ENCODE data around the gene THRB. TPM values are rescaled to one million over a fixed set of nuclear protein-coding genes. Genes with fewer than 3 reads are reported as not detected.

The THRB gene
- total RNA-seq, 1 donor from 2014 or later = 24.1 TPM

DNA sequence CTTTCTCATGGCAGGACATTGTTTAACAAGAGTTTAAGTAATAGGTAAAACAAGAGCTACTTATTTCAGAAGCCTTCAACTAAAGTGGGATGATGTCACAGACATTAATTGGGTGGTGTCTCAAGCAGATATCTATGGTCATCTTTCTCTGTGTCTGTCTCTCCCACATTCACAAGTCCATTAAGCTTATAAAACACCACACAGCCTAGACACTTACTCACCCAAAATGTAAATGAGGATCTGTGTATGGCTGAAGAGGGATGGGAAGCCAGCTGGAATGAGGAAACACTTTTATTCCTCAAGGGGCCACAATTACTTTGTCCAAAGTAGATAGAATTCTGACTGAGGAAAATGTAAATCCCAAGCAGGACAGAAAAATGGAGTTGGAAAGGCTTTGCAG is 183.8 kb downstream of the THRB start:
- intact Hi-C loops (cut with DNase I) = no loop called here
- DNase-seq (no peak), ATAC-seq (ENCODE audit: poor library complexity) (no peak)

GRCh38 chr3:24306518-24306917 is 188.1 kb downstream of the THRB start:
- no peak for ATAC-seq (ENCODE audit: poor library complexity)
- no peak for DNase-seq
- intact Hi-C loops (cut with DNase I) = no loop called here

DNA sequence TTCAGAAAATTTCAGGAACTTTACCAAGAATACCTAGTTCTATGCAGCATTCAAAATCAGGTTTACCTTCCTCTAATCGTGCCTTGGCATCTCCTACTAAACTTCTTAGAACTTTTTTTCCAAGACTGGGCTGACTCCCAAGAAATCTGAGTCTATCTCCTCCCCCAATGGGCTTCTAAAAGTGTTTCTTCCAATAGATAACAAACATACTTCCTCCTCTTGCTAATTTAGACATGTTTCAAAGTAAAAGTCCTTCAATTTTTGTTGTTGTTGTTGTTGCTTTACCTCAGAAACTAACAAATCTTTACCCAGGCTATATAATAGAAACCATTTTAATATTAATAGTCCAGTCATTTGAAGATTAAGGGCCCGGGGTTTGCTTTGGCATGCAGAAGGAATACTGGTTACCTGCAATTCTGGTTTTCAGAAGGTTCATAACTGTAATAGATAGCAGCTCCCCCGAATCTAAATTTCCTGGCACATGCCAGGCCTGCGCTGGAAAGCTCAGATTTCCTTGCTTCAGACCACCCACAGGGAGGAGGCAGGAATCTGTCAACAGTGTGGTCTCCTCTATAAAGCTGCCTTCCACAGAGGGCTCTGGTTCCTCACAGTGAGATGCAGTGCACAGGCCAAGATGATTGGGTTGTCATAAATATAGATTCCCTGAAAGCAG is 188.7 kb downstream of the THRB start:
- no peak for DNase-seq
- ATAC-seq (ENCODE audit: poor library complexity) = no peak
- intact Hi-C loops (cut with DNase I) = no loop called here

GRCh38 chr3:24303057-24303754 is 191.4 kb downstream of the THRB start:
- intact Hi-C loops (cut with DNase I) = no loop called here
- ATAC-seq (ENCODE audit: poor library complexity) (no peak), DNase-seq (no peak)

DNA sequence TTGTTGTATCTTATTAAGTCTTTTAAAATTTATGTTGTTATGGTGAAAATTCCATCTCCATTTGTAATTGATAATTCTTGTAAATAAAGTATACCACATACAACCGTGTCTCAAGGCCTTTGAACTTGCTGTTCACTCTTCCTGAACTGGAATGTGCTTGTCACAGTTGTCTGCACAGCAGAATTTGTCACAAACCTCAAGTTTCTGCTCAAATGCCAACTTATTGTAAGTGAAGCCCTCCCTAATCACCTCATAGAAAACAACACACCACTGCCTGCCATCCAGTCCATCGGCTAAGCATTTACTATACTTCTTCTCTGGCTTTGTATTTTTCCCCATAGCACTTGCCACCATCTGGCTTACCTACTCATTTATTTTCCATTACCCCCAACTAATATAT is 192.3 kb downstream of the THRB start:
- ATAC-seq (ENCODE audit: poor library complexity) (no peak), DNase-seq (no peak)
- intact Hi-C loops (cut with DNase I) = no loop called here

DNA sequence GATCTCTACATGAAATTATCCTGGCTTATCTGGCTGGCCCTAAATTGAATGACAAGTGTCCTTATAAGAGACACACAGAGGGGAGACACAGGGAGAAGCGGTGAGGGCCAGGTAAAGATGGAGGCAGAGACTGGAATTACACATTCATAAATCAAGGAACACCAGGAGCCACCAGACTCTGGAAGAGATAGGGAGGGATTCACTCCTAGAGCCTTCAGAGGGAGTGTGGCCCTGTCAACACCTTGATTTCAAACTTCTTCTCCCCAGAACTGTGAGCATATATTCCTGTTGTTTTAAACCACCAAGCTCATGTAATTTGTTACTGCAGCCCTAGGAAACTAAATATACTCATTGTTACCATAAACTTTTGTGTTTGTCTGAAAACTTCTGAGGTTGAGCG is 193.7 kb downstream of the THRB start:
- intact Hi-C loops (cut with DNase I) = no loop called here

DNA sequence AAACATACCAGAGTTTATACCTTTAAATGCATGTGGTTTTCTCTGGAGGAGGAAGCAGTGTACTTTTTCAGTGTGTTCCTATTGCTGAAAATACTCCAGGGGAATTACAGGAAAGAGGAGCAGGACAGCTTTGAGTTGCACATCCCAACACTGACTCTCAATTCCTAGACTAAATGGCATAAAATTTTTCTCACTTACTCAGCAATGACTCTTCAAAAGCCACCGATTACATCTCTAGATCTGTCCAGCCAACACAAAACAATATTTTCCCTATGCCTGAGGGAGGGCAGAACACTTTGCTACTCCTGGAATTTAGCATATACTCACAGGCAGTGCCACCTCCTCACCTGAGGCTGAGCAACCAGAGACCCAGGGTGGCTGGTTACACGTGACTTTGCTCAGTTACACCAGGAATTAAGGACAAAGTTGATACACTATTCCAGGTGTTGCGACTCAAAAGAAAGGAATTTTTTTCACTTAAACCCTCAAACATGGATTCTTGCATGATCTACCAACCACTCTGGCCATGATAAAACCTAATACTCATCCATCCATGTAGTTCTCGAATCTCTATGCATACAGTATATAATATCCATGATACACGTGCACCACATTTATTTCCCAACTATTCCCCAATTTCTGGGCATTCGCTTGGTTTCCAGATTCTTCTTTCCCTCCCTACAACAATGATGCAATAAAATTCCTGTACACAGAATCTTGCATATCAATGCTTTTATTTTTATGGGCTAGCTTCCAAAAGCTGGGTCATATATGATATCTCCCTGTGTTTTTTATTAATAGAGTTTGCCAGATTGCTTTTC is 194.6 kb downstream of the THRB start:
- ATAC-seq (ENCODE audit: poor library complexity) = no peak
- no peak for DNase-seq
- intact Hi-C loops (cut with DNase I) = no loop called here

More for the DNA sequence above, 193.7 kb downstream of the THRB start:
- ATAC-seq (ENCODE audit: poor library complexity) = no peak
- no peak for DNase-seq

DNA sequence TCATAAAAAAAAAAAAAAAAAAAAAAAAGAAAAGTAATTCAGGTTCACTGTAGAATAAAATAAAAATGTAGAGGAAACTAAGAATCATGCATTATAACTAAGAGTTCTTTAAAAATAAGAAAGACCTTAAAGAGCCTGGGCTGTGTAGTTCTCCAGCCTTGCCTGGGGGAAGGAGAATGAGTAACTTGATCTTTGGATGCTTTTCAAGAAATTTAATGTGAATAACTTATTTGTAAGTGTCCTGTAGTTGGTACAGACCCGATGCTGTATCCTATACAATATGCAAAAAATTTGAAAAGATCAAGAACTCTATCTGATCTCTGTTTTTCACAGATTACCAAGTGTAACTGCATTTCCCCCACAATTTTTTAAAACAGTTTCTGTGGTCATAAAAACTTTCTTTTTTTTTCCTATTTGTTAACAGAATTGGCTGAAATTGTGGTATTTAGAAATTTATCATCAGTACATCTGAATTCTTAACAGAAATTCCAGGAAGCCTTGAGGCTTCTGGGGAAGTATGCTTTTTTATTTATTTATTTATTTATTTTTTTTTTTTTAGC is 195.3 kb downstream of the THRB start:
- ATAC-seq (ENCODE audit: poor library complexity) = no peak
- DNase-seq = no peak
- intact Hi-C loops (cut with DNase I) = no loop called here

- no peak for ATAC-seq (ENCODE audit: poor library complexity)
- intact Hi-C loops (cut with DNase I) = no loop called here
- no peak for DNase-seq
These were observed 198.0 kb downstream of the THRB start for GRCh38 chr3:24296441-24297205.

DNA sequence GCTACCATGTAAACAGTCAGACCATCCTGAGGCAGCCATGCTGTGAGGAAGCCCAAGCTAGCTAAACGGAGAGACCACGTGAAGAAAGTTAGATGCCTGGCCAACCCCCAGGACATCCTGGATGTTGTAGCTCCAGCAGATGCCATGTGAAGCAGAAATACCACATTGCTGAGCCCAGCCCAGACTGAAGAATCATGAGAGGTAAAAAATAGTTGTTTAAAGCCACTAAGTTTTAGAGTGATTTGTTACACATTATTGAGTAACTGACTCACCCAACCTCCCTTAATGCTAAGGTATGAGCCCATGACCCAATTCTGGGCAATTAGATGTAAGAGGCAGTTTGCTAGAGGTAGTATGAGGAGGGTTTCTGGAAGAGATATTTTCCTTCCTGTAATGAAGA is 200.5 kb downstream of the THRB start:
- no peak for ATAC-seq (ENCODE audit: poor library complexity)
- intact Hi-C loops (cut with DNase I) = no loop called here
- no peak for DNase-seq

DNA sequence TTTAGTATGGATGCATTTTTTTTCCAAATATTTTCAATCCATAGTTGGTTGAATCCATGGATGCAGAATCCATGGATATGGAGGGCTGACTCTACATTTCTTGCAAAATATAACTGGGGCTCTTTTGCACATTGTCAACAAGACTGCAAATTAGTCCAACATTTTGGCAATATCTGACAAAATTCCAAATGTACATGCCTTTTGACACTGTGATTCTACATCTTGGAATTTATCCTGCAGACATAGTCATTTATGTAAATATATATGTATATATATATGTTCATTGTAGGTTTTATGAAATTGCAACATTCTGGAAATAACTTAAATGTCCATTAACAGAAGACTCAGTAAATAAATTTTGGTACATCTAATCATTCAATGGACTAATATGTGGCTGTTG is 203.0 kb downstream of the THRB start:
- ATAC-seq (ENCODE audit: poor library complexity) (no peak), DNase-seq (no peak)
- intact Hi-C loops (cut with DNase I) = no loop called here

- intact Hi-C loops (cut with DNase I) = no loop called here
- no peak for ATAC-seq (ENCODE audit: poor library complexity)
- no peak for DNase-seq
These were observed 204.1 kb downstream of the THRB start for GRCh38 chr3:24290596-24290995.

DNA sequence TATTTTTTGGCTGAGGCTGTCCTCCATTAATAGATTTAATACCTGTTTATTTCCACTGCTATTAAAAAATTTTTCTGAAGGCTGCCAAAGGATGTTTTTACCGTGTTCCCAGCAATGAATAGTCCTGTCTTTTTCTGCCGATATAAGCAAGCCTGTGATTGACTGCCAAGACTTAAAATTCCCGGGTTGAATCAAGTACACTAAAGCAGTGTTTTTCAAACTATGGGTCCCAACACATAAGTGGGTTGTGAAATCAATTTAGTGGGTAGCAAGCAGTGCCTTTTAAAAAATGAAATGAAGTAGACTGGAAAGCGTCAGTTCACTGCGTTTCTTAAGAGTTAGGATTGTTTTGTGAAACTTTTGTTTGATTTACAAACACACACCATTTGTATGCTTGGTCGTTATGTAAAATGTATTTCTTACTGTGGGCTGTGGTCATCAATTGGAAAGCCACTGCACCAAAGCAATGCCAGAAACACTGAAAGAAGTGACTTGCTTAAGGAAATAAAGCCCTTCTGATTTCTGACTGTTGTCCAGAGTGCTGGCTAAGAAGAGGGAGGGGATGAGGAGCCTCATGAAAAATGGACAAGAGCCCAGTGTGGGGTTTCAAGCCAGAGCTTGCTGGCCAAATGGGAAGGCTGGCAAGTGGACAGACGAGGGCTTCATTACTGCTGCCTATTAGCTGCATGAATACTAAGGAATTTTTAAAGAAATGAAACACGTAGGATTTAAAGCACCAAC is 206.0 kb downstream of the THRB start:
- ATAC-seq (ENCODE audit: poor library complexity) = peak; percentile 92
- intact Hi-C loops (cut with DNase I) = no loop called here

GRCh38 chr3:24287755-24288450 is 206.7 kb downstream of the THRB start:
- peak; percentile 80 for ATAC-seq (ENCODE audit: poor library complexity)
- DNase-seq = no peak
- intact Hi-C loops (cut with DNase I) = no loop called here

More for the DNA sequence above, 206.0 kb downstream of the THRB start:
- DNase-seq = peak; percentile 67

- intact Hi-C loops (cut with DNase I) = no loop called here
- no peak for ATAC-seq (ENCODE audit: poor library complexity)
- no peak for DNase-seq
These were observed 208.2 kb downstream of the THRB start for GRCh38 chr3:24286405-24286804.

GRCh38 chr3:24278543-24278942 is 216.1 kb downstream of the THRB start:
- DNase-seq (no peak), ATAC-seq (ENCODE audit: poor library complexity) (no peak)
- intact Hi-C loops (cut with DNase I) = no loop called here

DNA sequence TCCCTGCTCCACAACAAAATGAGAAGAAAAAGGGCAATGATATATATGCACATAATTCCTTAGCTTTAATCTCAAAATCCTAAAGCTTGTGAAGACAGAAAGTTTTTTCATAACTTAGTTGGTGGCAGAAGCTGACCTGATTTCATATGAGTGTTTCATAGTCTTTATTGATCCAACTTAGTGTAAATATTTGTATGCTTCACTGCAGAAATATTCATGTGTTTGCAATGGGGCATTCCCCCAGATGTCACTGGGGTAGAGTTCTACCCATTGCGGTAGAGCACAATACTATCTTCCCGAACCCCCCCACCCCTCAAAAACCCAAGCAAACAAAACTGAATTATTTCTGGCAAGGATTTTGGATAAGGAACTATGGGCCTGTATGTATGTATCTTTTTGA is 221.2 kb downstream of the THRB start:
- no peak for ATAC-seq (ENCODE audit: poor library complexity)
- DNase-seq = no peak
- intact Hi-C loops (cut with DNase I) = no loop called here

DNA sequence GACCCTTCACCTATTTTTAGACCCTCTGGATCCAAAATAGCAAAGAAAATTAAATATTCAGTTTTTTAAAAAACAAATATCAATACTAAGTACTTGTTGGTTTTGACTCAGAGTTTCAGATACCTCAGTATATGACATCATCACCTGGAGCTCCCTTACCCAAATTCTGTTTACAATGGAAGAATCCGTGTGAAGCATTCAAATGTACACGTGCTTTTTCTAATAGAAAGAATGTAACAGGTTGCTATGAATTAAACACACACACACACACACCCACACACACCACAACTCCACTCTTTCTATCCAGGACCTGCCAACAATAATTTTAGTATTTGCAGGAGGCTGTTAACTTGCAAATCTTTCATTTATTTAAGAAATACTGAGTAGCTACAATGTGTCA is 221.8 kb downstream of the THRB start:
- DNase-seq = no peak
- intact Hi-C loops (cut with DNase I) = no loop called here
- no peak for ATAC-seq (ENCODE audit: poor library complexity)

Data from Right ventricle myocardium superior (tissue), 1 donor.